ENCODE results near the gene CYB561D2. TPM values are rescaled to one million over a fixed set of nuclear protein-coding genes. Genes with fewer than 3 reads are reported as not detected.
A peak's percentile ranks its signal among the peaks of the same experiment; 100 is the strongest.

CYB561D2 gene
- total and polyA plus RNA-seq, 9 of the 15 experiments (the other 6 are each of a cell fraction or from before 2014, with no cell fraction given) = 4.2 to 16.6 (median 9.4) TPM

DNA sequence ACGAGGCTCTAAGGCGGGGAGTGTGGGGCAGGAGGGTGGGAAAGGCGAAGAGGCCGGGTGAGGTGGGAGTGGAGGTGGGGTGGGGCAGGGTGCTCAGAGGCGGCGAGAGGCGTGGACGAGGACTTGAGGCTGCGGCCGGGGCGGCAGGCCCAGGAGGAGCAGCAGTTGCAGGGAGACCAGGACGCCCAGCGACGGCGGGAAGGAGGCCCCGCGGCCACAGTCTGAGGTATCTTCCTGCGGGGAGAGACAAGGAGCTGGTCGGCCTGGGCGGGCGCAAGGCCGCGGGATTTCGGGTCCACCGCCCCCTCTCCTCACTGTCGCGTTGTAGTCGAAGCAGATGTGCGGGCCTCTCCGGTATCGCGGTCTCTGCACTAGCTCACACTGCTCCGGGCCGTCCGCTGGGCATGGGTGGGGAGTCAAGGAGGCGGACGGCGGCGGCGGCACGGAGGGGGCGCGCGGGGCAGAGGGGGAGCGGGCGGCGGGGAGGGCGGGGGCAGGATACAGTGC is 14.0 kb downstream of the CYB561D2 start:
- H2AFZ ChIP-seq (ENCODE audit: low read depth, low read length) = peak overlapping the region; percentile 84
- TF ChIP-seq MXD1 (CRISPR knock-in tag; IDR thresholded peaks at IDR 0.05; ENCODE audit: borderline replicate concordance, poor library complexity, severe bottlenecking) (no peak), CBX2 (IDR thresholded peaks at IDR 0.05; ENCODE audit: insufficient read depth, low read length, poor library complexity, severe bottlenecking) (no peak), GABPB1 (CRISPR knock-in tag; IDR thresholded peaks at IDR 0.05) (peak; percentile 15; the same call in 1 of the 2 replicates), MECOM (CRISPR knock-in tag; IDR thresholded peaks at IDR 0.05) (no peak), ZNF41 (CRISPR knock-in tag; conservative IDR thresholded peaks at IDR 0.05) (no peak), CBX1 (IDR thresholded peaks at IDR 0.05; ENCODE audit: low read depth) (no peak), RBM15 (IDR thresholded peaks at IDR 0.05; ENCODE audit: insufficient read depth, low read length) (no peak), ZNF696 (CRISPR knock-in tag; conservative IDR thresholded peaks at IDR 0.05) (no peak), PHB (CRISPR knock-in tag; IDR thresholded peaks at IDR 0.05) (no peak)
- TF ChIP-seq, protein P1, sequence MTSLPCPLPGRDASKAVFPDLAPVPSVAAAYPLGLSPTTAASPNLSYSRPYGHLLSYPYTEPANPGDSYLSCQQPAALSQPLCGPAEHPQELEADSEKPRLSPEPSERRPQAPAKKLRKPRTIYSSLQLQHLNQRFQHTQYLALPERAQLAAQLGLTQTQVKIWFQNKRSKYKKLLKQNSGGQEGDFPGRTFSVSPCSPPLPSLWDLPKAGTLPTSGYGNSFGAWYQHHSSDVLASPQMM (CRISPR knock-in tag; IDR thresholded peaks at IDR 0.05) = no peak
- TF ChIP-seq, protein P2, sequence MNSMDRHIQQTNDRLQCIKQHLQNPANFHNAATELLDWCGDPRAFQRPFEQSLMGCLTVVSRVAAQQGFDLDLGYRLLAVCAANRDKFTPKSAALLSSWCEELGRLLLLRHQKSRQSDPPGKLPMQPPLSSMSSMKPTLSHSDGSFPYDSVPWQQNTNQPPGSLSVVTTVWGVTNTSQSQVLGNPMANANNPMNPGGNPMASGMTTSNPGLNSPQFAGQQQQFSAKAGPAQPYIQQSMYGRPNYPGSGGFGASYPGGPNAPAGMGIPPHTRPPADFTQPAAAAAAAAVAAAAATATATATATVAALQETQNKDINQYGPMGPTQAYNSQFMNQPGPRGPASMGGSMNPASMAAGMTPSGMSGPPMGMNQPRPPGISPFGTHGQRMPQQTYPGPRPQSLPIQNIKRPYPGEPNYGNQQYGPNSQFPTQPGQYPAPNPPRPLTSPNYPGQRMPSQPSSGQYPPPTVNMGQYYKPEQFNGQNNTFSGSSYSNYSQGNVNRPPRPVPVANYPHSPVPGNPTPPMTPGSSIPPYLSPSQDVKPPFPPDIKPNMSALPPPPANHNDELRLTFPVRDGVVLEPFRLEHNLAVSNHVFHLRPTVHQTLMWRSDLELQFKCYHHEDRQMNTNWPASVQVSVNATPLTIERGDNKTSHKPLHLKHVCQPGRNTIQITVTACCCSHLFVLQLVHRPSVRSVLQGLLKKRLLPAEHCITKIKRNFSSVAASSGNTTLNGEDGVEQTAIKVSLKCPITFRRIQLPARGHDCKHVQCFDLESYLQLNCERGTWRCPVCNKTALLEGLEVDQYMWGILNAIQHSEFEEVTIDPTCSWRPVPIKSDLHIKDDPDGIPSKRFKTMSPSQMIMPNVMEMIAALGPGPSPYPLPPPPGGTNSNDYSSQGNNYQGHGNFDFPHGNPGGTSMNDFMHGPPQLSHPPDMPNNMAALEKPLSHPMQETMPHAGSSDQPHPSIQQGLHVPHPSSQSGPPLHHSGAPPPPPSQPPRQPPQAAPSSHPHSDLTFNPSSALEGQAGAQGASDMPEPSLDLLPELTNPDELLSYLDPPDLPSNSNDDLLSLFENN (IDR thresholded peaks at IDR 0.05; ENCODE audit: low read depth in 2 of 2, low read length in 2 of 2) = no peak
- TF ChIP-seq, protein P3, sequence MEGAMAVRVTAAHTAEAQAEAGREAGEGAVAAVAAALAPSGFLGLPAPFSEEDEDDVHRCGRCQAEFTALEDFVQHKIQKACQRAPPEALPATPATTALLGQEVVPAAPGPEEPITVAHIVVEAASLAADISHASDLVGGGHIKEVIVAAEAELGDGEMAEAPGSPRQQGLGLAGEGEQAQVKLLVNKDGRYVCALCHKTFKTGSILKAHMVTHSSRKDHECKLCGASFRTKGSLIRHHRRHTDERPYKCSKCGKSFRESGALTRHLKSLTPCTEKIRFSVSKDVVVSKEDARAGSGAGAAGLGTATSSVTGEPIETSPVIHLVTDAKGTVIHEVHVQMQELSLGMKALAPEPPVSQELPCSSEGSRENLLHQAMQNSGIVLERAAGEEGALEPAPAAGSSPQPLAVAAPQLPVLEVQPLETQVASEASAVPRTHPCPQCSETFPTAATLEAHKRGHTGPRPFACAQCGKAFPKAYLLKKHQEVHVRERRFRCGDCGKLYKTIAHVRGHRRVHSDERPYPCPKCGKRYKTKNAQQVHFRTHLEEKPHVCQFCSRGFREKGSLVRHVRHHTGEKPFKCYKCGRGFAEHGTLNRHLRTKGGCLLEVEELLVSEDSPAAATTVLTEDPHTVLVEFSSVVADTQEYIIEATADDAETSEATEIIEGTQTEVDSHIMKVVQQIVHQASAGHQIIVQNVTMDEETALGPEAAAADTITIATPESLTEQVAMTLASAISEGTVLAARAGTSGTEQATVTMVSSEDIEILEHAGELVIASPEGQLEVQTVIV (CRISPR knock-in tag; IDR thresholded peaks at IDR 0.05; ENCODE audit: borderline replicate concordance) = no peak
- TF ChIP-seq, protein P4, sequence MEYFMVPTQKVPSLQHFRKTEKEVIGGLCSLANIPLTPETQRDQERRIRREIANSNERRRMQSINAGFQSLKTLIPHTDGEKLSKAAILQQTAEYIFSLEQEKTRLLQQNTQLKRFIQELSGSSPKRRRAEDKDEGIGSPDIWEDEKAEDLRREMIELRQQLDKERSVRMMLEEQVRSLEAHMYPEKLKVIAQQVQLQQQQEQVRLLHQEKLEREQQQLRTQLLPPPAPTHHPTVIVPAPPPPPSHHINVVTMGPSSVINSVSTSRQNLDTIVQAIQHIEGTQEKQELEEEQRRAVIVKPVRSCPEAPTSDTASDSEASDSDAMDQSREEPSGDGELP (CRISPR knock-in tag; IDR thresholded peaks at IDR 0.05; ENCODE audit: borderline replicate concordance) = peak; percentile 28; the same call in 1 of the 2 replicates

More for the DNA sequence above, 14.0 kb downstream of the CYB561D2 start:
- peak overlapping the region; percentile 39 for H3K4me3 ChIP-seq
- POLR2A ChIA-PET = interaction anchor here (0.6 to 1.0 kb wide), 2 partner anchors 11 to 88 kb away, joined by 3 to 4 read pairs; no protein-coding TSS in a partner anchor
- peak in 3 of 4 experiments; percentile 30 to 40 (median 35) for DNase-seq (ENCODE audit: extremely low read depth in 1 of 4, low spot score in 3 of 4)
- no peaks in the 10 kb centered on the region for H3K9me3 ChIP-seq (replicated peaks; ENCODE audit: control insufficient read depth, insufficient read depth, low read depth, low read length)
- peaks cover 5 to 27% of the 10 kb centered on the region in 2 experiments; a peak in 4 of 5 replicates for H3K4me1 ChIP-seq (replicated peaks in 1 of 2; ENCODE audit: control insufficient read depth in 2 of 2, insufficient read depth in 2 of 2, low read length in 2 of 2)
- no peaks in the 10 kb centered on the region for H3K27me3 ChIP-seq (ENCODE audit: control insufficient read depth in 2 of 2, insufficient read depth in 2 of 2, low read length in 2 of 2)
- intact Hi-C loops (cut with micrococcal nuclease) = no loop called here
- no peak overlapping the region for H3K27ac ChIP-seq (ENCODE audit: extremely low read depth, low read depth, low read length)
- in situ Hi-C loops (cut with MboI) = no loop called here
- CTCF ChIA-PET (ENCODE audit: low intra/inter-chr PET ratio) = no interaction called here
- H4K20me1 ChIP-seq (replicated peaks; ENCODE audit: control insufficient read depth, insufficient read depth, low read length) = no peaks in the 10 kb centered on the region
- no peaks in the 10 kb centered on the region for H3K36me3 ChIP-seq (ENCODE audit: control insufficient read depth, insufficient read depth, low read length)
- H3K9ac ChIP-seq (ENCODE audit: insufficient read depth in 1 of 2, low read depth in 2 of 2, low read length in 2 of 2) = peak overlapping the region; percentile 25 to 92; a peak in 3 of 4 replicates
- H3K79me2 ChIP-seq (ENCODE audit: control insufficient read depth, insufficient read depth, low read length) = no peaks in the 10 kb centered on the region
- no TSS peak for BruUV-seq (replicated peaks)
- peak; percentile 61 for ATAC-seq
- no peaks in the 10 kb centered on the region for H3K9me1 ChIP-seq (ENCODE audit: control insufficient read depth, insufficient read depth, low read length)
- no CpG with 5 or more reads among the region's 48 CpGs for WGBS (ENCODE audit: insufficient coverage, low coverage, missing lambda C conversion rate)
- FAIRE-seq = no peak
- peak overlapping the region; percentile 68 for H3K4me2 ChIP-seq (ENCODE audit: insufficient read depth, low read length)
